Upper lobe of left lung (tissue), 4 donors: ENCODE results near the gene ERMARD.

Source experiments
- POLR2A ChIP-seq, 4 donors: fragments of 450-650 bp; IDR thresholded peaks; one replicate each; pipeline ENCODE4 v1.5.1; 2016 to 2017; ENCODE audit warnings: antibody characterized with exemption in 4 of 4, mild to moderate bottlenecking in 2 of 4
- TF ChIP-seq, protein P1 (sequence below), 6 experiments: fragments of 450-650 bp in 4 of 6; fragments of 200-600 bp in 2 of 6; sonication (generic) in 2 of 6; IDR thresholded peaks; one replicate each; pipeline ENCODE4 v1.5.1; 2016 to 2019; ENCODE audit warnings: antibody characterized with exemption in 6 of 6

DNA sequence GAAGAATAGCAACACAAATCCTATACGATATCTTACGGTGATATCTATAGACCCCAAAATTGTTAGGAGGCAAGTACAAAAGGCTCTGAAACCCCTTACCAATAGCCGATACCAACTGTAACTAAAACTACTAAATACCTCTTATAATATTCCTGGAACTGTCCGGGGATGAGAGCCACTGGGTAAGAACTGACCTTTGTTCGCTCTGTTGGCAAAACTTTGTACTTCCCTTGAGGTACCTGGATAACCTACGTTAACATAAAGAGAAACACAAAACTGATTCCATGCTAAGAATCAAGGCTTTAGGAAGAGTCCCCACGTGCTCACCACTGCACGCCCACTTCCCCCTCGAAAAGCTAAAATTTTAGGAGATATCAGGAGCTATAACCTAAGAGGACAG, 36.8 kb upstream of the ERMARD start:
- TF ChIP-seq, protein P1, sequence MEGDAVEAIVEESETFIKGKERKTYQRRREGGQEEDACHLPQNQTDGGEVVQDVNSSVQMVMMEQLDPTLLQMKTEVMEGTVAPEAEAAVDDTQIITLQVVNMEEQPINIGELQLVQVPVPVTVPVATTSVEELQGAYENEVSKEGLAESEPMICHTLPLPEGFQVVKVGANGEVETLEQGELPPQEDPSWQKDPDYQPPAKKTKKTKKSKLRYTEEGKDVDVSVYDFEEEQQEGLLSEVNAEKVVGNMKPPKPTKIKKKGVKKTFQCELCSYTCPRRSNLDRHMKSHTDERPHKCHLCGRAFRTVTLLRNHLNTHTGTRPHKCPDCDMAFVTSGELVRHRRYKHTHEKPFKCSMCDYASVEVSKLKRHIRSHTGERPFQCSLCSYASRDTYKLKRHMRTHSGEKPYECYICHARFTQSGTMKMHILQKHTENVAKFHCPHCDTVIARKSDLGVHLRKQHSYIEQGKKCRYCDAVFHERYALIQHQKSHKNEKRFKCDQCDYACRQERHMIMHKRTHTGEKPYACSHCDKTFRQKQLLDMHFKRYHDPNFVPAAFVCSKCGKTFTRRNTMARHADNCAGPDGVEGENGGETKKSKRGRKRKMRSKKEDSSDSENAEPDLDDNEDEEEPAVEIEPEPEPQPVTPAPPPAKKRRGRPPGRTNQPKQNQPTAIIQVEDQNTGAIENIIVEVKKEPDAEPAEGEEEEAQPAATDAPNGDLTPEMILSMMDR (IDR thresholded peaks at IDR 0.05) = no peak
- no peak for TF ChIP-seq POLR2A (IDR thresholded peaks at IDR 0.05)
